CD14-positive monocyte (primary cell): ENCODE data around the gene RPTOR. TPM values are rescaled to one million over a fixed set of nuclear protein-coding genes. Genes with fewer than 3 reads are reported as not detected.
A peak's percentile ranks its signal among the peaks of the same experiment; 100 is the strongest.

Source experiments
- DNase-seq, 3 donors: peaks; one replicate each; pipeline ENCODE4 v3.0.0-alpha.2; 2011 to 2022
- H2AFZ ChIP-seq: 2 replicates; pipeline ENCODE4 v1.6.0; 2012; ENCODE audit warnings: mild to moderate bottlenecking, low read depth, low read length, inconsistent platforms; ENCODE audit not compliant: insufficient read depth, poor library complexity, severe bottlenecking
- H3K27ac ChIP-seq, 2 donors: 1 replicate in 1 of 2; 2 replicates in 1 of 2; pipeline ENCODE4 v1.5.1; 2012 to 2013; ENCODE audit warnings: low read length in 2 of 2, control low read depth in 1 of 2, inconsistent platforms in 1 of 2, low read depth in 1 of 2, mild to moderate bottlenecking in 1 of 2
- H3K27me3 ChIP-seq, 2 donors: one replicate each; pipeline versions ENCODE4 v1.6.0 to v1.6.1; 2011 to 2013; ENCODE audit warnings: low read length in 2 of 2; ENCODE audit not compliant: control insufficient read depth in 2 of 2, insufficient read depth in 2 of 2
- H3K36me3 ChIP-seq, 2 donors: replicated peaks in 1 of 2; 1 replicate in 1 of 2; 2 replicates in 1 of 2; pipeline versions ENCODE4 v1.5.1 to v1.6.1; 2012 to 2013; ENCODE audit warnings: low read length in 2 of 2, control low read depth in 1 of 2, inconsistent platforms in 1 of 2, mild to moderate bottlenecking in 1 of 2; ENCODE audit not compliant: insufficient read depth in 2 of 2, control insufficient read depth in 1 of 2
- H3K4me1 ChIP-seq, 2 donors: 1 replicate in 1 of 2; 2 replicates in 1 of 2; pipeline versions ENCODE4 v1.5.1 to v1.6.1; 2012 to 2013; ENCODE audit warnings: low read length in 2 of 2, control low read depth in 1 of 2, inconsistent platforms in 1 of 2, mild to moderate bottlenecking in 1 of 2, moderate library complexity in 1 of 2; ENCODE audit not compliant: insufficient read depth in 2 of 2, control insufficient read depth in 1 of 2
- H3K4me2 ChIP-seq: replicated peaks from 2 replicates; pipeline ENCODE3; 2012; ENCODE audit warnings: low read length, moderate library complexity, mild to moderate bottlenecking; ENCODE audit not compliant: poor library complexity, severe bottlenecking; ENCODE audit errors: extremely low read depth
- H3K4me3 ChIP-seq, 3 experiments: fragments of 200-600 bp in 1 of 3; sonication (generic) in 1 of 3; replicated peaks in 1 of 3; 1 replicate in 2 of 3; 2 replicates in 1 of 3; pipeline ENCODE4 v1.5.1; 2011 to 2013; ENCODE audit warnings: low read length in 3 of 3, mild to moderate bottlenecking in 3 of 3, control low read depth in 2 of 3, low read depth in 2 of 3, inconsistent platforms in 1 of 3, moderate library complexity in 1 of 3
- H3K79me2 ChIP-seq: 2 replicates; pipeline ENCODE4 v1.6.0; 2012; ENCODE audit warnings: mild to moderate bottlenecking, control low read depth, inconsistent platforms, low read length, moderate library complexity; ENCODE audit not compliant: insufficient read depth
- H3K9ac ChIP-seq: 2 replicates; pipeline ENCODE4 v1.6.0; 2017; ENCODE audit warnings: low read length, mild to moderate bottlenecking; ENCODE audit not compliant: insufficient read depth, poor library complexity, severe bottlenecking
- H3K9me3 ChIP-seq, 2 donors: replicated peaks in 1 of 2; 1 replicate in 1 of 2; 2 replicates in 1 of 2; pipeline versions ENCODE4 v1.5.1 to v1.6.1; 2012 to 2013; ENCODE audit warnings: low read length in 2 of 2, control low read depth in 1 of 2; ENCODE audit not compliant: control insufficient read depth in 1 of 2, insufficient read depth in 1 of 2
- H4K20me1 ChIP-seq: 2 replicates; pipeline ENCODE4 v1.6.0; 2012; ENCODE audit warnings: mild to moderate bottlenecking, low read length, control low read depth, moderate library complexity; ENCODE audit not compliant: insufficient read depth
- H3K27ac Mint-ChIP-seq, 7 donors: one replicate each; pipeline ENCODE4 v1.8.0; 2020; ENCODE audit warnings: mild to moderate bottlenecking in 7 of 7, mixed read lengths in 7 of 7, moderate library complexity in 6 of 7, inconsistent platforms in 2 of 7
- H3K27me3 Mint-ChIP-seq, 3 donors: one replicate each; pipeline ENCODE4 v1.8.0; 2021 to 2022; ENCODE audit warnings: low read depth in 3 of 3, mild to moderate bottlenecking in 3 of 3, mixed read lengths in 3 of 3, moderate library complexity in 3 of 3, inconsistent platforms in 1 of 3
- H3K36me3 Mint-ChIP-seq, 2 donors: one replicate each; pipeline ENCODE4 v1.8.0; 2020; ENCODE audit warnings: mixed read lengths in 2 of 2, inconsistent platforms in 1 of 2, mild to moderate bottlenecking in 1 of 2
- H3K4me1 Mint-ChIP-seq: one replicate; pipeline ENCODE4 v1.8.0; 2020; ENCODE audit warnings: mild to moderate bottlenecking, mixed read lengths
- H3K4me3 Mint-ChIP-seq, 2 donors: one replicate each; pipeline ENCODE4 v1.8.0; 2020; ENCODE audit warnings: mild to moderate bottlenecking in 2 of 2, mixed read lengths in 2 of 2, moderate library complexity in 1 of 2
- H3K9me3 Mint-ChIP-seq, 7 donors: one replicate each; pipeline ENCODE4 v1.8.0; 2020 to 2022; ENCODE audit warnings: mixed read lengths in 7 of 7, mild to moderate bottlenecking in 6 of 7, moderate library complexity in 6 of 7, inconsistent platforms in 2 of 7
- CTCF ChIP-seq: fragments of 200-600 bp; IDR thresholded peaks from one replicate; pipeline ENCODE4 v1.8.0; 2022; ENCODE audit warnings: antibody characterized with exemption, mild to moderate bottlenecking
- WGBS: methylation state at CpG from one replicate; pipeline ENCODE4 v1.1.5; 2013; ENCODE audit warnings: missing lambda C conversion rate; ENCODE audit not compliant: insufficient coverage; 5-methylcytosine and 5-hydroxymethylcytosine counted together
- intact Hi-C, 2 donors: fragments of 100-400 bp; cut with micrococcal nuclease; formaldehyde crosslinking; loops; one replicate each; pipeline versions ENCODE4 v1.15.0 to v1.15.1; 2023
- polyA plus RNA-seq, 3 donors: library from polyadenylated mRNA; depleted of rRNA in 1 of 3; unstranded in 2 of 3; stranded (reverse) in 1 of 3; fragments of 300-500 nt in 2 of 3; fragments of >200 nt in 1 of 3; fragmentation: Illumina TruSeq in 2 of 3; gene quantifications; 1 replicate in 2 of 3; 2 replicates in 1 of 3; pipeline ENCODE4 v1.2.3, GENCODE V29; 2012 to 2021

The RPTOR gene
- polyA plus RNA-seq, 3 donors: 1.1 to 8.7 (median 2.6) TPM

- 14% methylated on average over 3 of the region's 7 CpGs for WGBS
- Mint-ChIP-seq H3K27ac (peak overlapping the region in 2 of 7 donors; percentile 4 to 67), H3K27me3 (peaks cover 0 to 4% (median 2%) of the 10 kb centered on the region in 3 donors), H3K4me1 (peaks cover 18% of the 10 kb centered on the region), H3K4me3 (no peak overlapping the region), H3K36me3 (peaks cover 8 to 14% of the 10 kb centered on the region in 2 donors), H3K9me3 (no peaks in the 10 kb centered on the region)
- H3K79me2 ChIP-seq: peaks cover 8% of the 10 kb centered on the region
- intact Hi-C loops: no loop called here
- no peak overlapping the region for H3K4me3 ChIP-seq
- no peak overlapping the region for H3K9ac ChIP-seq
- no peak overlapping the region for H2AFZ ChIP-seq
- no peak for TF ChIP-seq CTCF
- peaks cover 44% of the 10 kb centered on the region for H4K20me1 ChIP-seq
- H3K9me3 ChIP-seq: no peaks in the 10 kb centered on the region
- H3K27me3 ChIP-seq: no peaks in the 10 kb centered on the region
- H3K27ac ChIP-seq: no peak overlapping the region
- DNase-seq: no peak
- peaks cover 0 to 7% of the 10 kb centered on the region in 2 donors for H3K36me3 ChIP-seq
- H3K4me1 ChIP-seq: no peaks in the 10 kb centered on the region
- H3K4me2 ChIP-seq: no peak overlapping the region
Observed at GRCh38 chr17:80664217-80664790, 119.7 kb downstream of the RPTOR start.

DNA sequence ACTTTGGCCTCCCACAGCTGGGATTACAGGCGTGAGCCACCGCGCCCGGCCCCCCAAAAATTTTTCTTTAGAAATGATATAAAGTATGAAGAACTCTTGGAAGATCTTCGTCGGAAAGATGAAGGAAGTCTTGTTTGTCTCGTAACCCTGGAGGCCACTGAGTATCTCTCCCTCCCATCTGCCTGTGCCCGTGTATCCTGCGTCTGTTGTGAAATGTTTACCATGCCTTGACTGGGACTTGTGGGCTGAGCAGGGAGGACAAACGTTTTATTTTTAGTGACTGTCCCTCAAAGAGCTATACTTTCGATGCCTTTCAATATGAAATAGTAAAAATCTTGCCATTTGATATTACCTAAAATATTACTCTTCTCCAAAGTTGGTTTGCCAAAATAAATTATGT, 121.2 kb downstream of the RPTOR start:
- Mint-ChIP-seq H3K36me3 (peaks cover 11 to 14% of the 10 kb centered on the region in 2 donors), H3K27ac (peak overlapping the region in 3 of 7 donors; percentile 5 to 34 (median 33)), H3K4me3 (no peak overlapping the region), H3K4me1 (peaks cover 18% of the 10 kb centered on the region), H3K9me3 (no peaks in the 10 kb centered on the region), H3K27me3 (peaks cover 0 to 4% (median 2%) of the 10 kb centered on the region in 3 donors)
- Histone ChIP-seq H3K79me2 (peaks cover 8% of the 10 kb centered on the region), H3K4me2 (no peak overlapping the region), H3K9ac (no peak overlapping the region), H4K20me1 (peaks cover 40% of the 10 kb centered on the region), H3K27me3 (no peaks in the 10 kb centered on the region), H2AFZ (no peak overlapping the region), H3K36me3 (peaks cover 0 to 7% of the 10 kb centered on the region in 2 donors), H3K9me3 (no peaks in the 10 kb centered on the region), H3K4me1 (no peaks in the 10 kb centered on the region), H3K4me3 (no peak overlapping the region), H3K27ac (no peak overlapping the region)
- DNase-seq: no peak
- TF ChIP-seq CTCF: no peak
- WGBS: 25% methylated on average over 4 of the region's 11 CpGs
- intact Hi-C loops: no loop called here
